GM12891 (cell line): ENCODE results near the gene UBR2.

Experiments used
- POLR2A ChIP-seq: IDR thresholded peaks from 2 replicates; pipeline ENCODE4 v1.6.1; 2011; ENCODE audit warnings: low read depth, low read length, control low read depth
- POLR2AphosphoS5 ChIP-seq: IDR thresholded peaks from 2 replicates; pipeline ENCODE4 v1.6.1; 2011; ENCODE audit warnings: low read depth, low read length, control low read depth
- TAF1 ChIP-seq: IDR thresholded peaks from 2 replicates; pipeline ENCODE4 v1.6.1; 2011; ENCODE audit warnings: low read depth, low read length, control low read depth

DNA sequence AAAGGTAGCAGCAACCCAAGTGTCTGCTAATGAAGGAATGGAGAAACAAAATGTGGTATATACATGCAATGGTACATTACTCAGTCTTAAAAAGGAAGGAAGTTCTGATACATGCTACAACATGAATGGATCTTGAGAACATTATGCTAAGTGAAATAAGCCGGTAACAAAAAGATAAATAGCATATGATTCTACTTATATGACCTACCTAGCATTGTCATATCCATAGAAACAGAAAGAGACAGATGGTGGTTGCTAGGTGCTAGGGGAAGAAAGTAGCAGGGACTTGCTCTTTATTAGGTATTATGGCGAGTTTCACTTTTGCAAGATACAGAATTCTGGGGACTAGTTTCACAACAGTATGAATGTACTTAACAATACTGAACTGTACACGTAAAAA, 46.6 kb downstream of the UBR2 start:
- no peak for TF ChIP-seq POLR2AphosphoS5
- TF ChIP-seq TAF1: no peak
- TF ChIP-seq POLR2A: no peak
